GM23338 (cell line): ENCODE results near the gene RBFOX1. TPM values are rescaled to one million over a fixed set of nuclear protein-coding genes. Genes with fewer than 3 reads are reported as not detected.
"Not testable (repeated sequence)": the region's sequence is repeated elsewhere in the genome, so short reads cannot be mapped to it uniquely, and the experiment has no call there.

Experiments used
- ATAC-seq: fragments of 200-7000 bp; cut with Tn5 transposase; 3 replicates; pipeline ENCODE4 v1.9.1; 2020
- DNase-seq: peaks from one replicate; pipeline ENCODE4 v3.0.0-alpha.2; 2015; ENCODE audit warnings: low spot score
- H2AFZ ChIP-seq: fragments of 200-600 bp; sonication (generic); 2 replicates; pipeline ENCODE4 v1.8.0; 2016; ENCODE audit warnings: antibody characterized with exemption, mild to moderate bottlenecking, moderate library complexity
- H3F3A ChIP-seq: fragments of 200-600 bp; sonication (generic); replicated peaks from 2 replicates; pipeline ENCODE4 v1.8.0; 2017; ENCODE audit warnings: antibody characterized with exemption, mixed run types, low read depth
- H3K27ac ChIP-seq: fragments of 200-600 bp; sonication (generic); 2 replicates; pipeline ENCODE4 v1.6.1; 2016; ENCODE audit warnings: low read depth
- H3K27me3 ChIP-seq: fragments of 200-600 bp; sonication (generic); 2 replicates; pipeline ENCODE4 v1.8.0; 2016; ENCODE audit warnings: mild to moderate bottlenecking, mixed run types, moderate library complexity; ENCODE audit not compliant: insufficient read depth
- H3K36me3 ChIP-seq: fragments of 200-600 bp; sonication (generic); 2 replicates; pipeline ENCODE4 v1.8.0; 2016; ENCODE audit warnings: mild to moderate bottlenecking; ENCODE audit not compliant: insufficient read depth
- H3K4me1 ChIP-seq: fragments of 200-600 bp; sonication (generic); 2 replicates; pipeline ENCODE4 v1.8.0; 2016; ENCODE audit warnings: mild to moderate bottlenecking, moderate library complexity; ENCODE audit not compliant: insufficient read depth
- H3K4me2 ChIP-seq: fragments of 200-600 bp; sonication (generic); 2 replicates; pipeline ENCODE4 v1.7.1; 2017; ENCODE audit warnings: mixed run types
- H3K4me3 ChIP-seq: fragments of 200-600 bp; sonication (generic); 2 replicates; pipeline ENCODE4 v1.6.1; 2016; ENCODE audit warnings: mixed run types
- H3K79me2 ChIP-seq: fragments of 200-600 bp; sonication (generic); replicated peaks from 2 replicates; pipeline ENCODE4 v1.8.0; 2017; ENCODE audit warnings: mild to moderate bottlenecking; ENCODE audit not compliant: insufficient read depth
- H3K9me2 ChIP-seq: fragments of 200-600 bp; sonication (generic); 2 replicates; pipeline ENCODE4 v1.8.0; 2017; ENCODE audit not compliant: insufficient read depth
- H4K20me1 ChIP-seq: fragments of 200-600 bp; sonication (generic); replicated peaks from 2 replicates; pipeline ENCODE4 v1.8.0; 2017; ENCODE audit warnings: mild to moderate bottlenecking; ENCODE audit not compliant: insufficient read depth
- H3K27ac Mint-ChIP-seq: 2 replicates; pipeline ENCODE4 v1.8.0; 2020; ENCODE audit warnings: inconsistent platforms, mild to moderate bottlenecking, moderate library complexity, mixed read lengths
- H3K27me3 Mint-ChIP-seq: 3 replicates; pipeline ENCODE4 v1.8.0; 2022; ENCODE audit warnings: low read depth, mild to moderate bottlenecking, moderate library complexity, mixed read lengths, inconsistent platforms; ENCODE audit not compliant: insufficient read depth, poor library complexity
- H3K36me3 Mint-ChIP-seq: 3 replicates; pipeline ENCODE4 v1.8.0; 2021; ENCODE audit warnings: low read depth, mild to moderate bottlenecking, inconsistent platforms, moderate library complexity, mixed read lengths
- H3K4me1 Mint-ChIP-seq: 3 replicates; pipeline ENCODE4 v1.8.0; 2020; ENCODE audit warnings: mild to moderate bottlenecking, inconsistent platforms, mixed read lengths
- H3K4me3 Mint-ChIP-seq: 3 replicates; pipeline ENCODE4 v1.8.0; 2021; ENCODE audit warnings: moderate library complexity, mild to moderate bottlenecking, inconsistent platforms, mixed read lengths
- H3K9me3 Mint-ChIP-seq: 3 replicates; pipeline ENCODE4 v1.8.0; 2020; ENCODE audit warnings: moderate library complexity, mild to moderate bottlenecking, inconsistent platforms, mixed read lengths
- CREB1 ChIP-seq: fragments of 250-450 bp; sonication (Bioruptor Pico); IDR thresholded peaks from 2 replicates; pipeline ENCODE4 v1.5.0; 2020; ENCODE audit warnings: low read depth, mild to moderate bottlenecking, moderate library complexity
- ETS1 ChIP-seq: IDR thresholded peaks from 2 replicates; pipeline ENCODE4 v1.6.1; 2016; ENCODE audit warnings: antibody characterized with exemption
- EZH2 ChIP-seq: fragments of 200-600 bp; sonication (generic); IDR thresholded peaks from one replicate; pipeline ENCODE4 v1.8.0; 2017; ENCODE audit warnings: antibody characterized with exemption, mild to moderate bottlenecking, low read depth; ENCODE audit not compliant: unreplicated experiment
- JUNB ChIP-seq: IDR thresholded peaks from one replicate; pipeline ENCODE4 v1.6.1; 2016; ENCODE audit warnings: antibody characterized with exemption; ENCODE audit not compliant: unreplicated experiment
- NANOG ChIP-seq: IDR thresholded peaks from 2 replicates; pipeline ENCODE4 v1.6.1; 2016; ENCODE audit warnings: antibody characterized with exemption, borderline replicate concordance
- POLR2AphosphoS5 ChIP-seq: IDR thresholded peaks from 2 replicates; pipeline ENCODE4 v1.6.1; 2016; ENCODE audit warnings: antibody characterized with exemption, low read depth
- REST ChIP-seq: IDR thresholded peaks from one replicate; pipeline ENCODE4 v1.6.1; 2018; ENCODE audit warnings: antibody characterized with exemption; ENCODE audit not compliant: unreplicated experiment
- STAT1 ChIP-seq: IDR thresholded peaks from one replicate; pipeline ENCODE4 v1.6.1; 2016; ENCODE audit warnings: antibody characterized with exemption; ENCODE audit not compliant: unreplicated experiment
- ZNF114 ChIP-seq: fragments of 250-450 bp; sonication (Bioruptor Pico); IDR thresholded peaks from 2 replicates; pipeline ENCODE4 v1.5.0; 2020; ENCODE audit warnings: mild to moderate bottlenecking, moderate library complexity
- ZNF462 ChIP-seq: fragments of 250-450 bp; sonication (Bioruptor Pico); IDR thresholded peaks from 2 replicates; pipeline ENCODE4 v1.5.0; 2020; ENCODE audit warnings: mild to moderate bottlenecking, moderate library complexity
- polyA plus RNA-seq: library from polyadenylated mRNA; unstranded; fragments of >200 nt; fragmentation: Nextera tagmentation; extraction: Ambion mirVana; gene quantifications from 2 replicates; pipeline ENCODE4 v1.2.1, GENCODE V29; 2016
- total RNA-seq: library from RNA; depleted of rRNA; stranded (reverse); fragments of >200 nt; shearing (Covaris generic); gene quantifications from 2 replicates; pipeline ENCODE4 v1.2.3, GENCODE V29; 2014

RBFOX1 gene
- total and polyA plus RNA-seq, 2 experiments from 2014 or later = 2.5 to 3.6 TPM

GRCh38 chr16:7502591-7503157, 170.0 kb downstream of the RBFOX1 start:
- H3K4me1 ChIP-seq, H3K36me3 ChIP-seq, H3K9me3 Mint-ChIP-seq, H3K4me2 ChIP-seq, H3K27me3 ChIP-seq, H4K20me1 ChIP-seq, H3K79me2 ChIP-seq, H3K27ac ChIP-seq, H3K27me3 Mint-ChIP-seq, H3K4me3 Mint-ChIP-seq, H3K36me3 Mint-ChIP-seq, H3K27ac Mint-ChIP-seq, H2AFZ ChIP-seq, DNase-seq, H3K9me2 ChIP-seq, H3F3A ChIP-seq, H3K4me1 Mint-ChIP-seq, H3K4me3 ChIP-seq, ATAC-seq: not testable (repeated sequence)

- no peaks in the 10 kb centered on the region for H3F3A ChIP-seq
- no peaks in the 10 kb centered on the region for H3K9me3 Mint-ChIP-seq
- no peak overlapping the region for H3K27ac ChIP-seq
- H2AFZ ChIP-seq = no peak overlapping the region
- DNase-seq (no peak), ATAC-seq (no peak)
- H3K27me3 Mint-ChIP-seq = no peaks in the 10 kb centered on the region
- no peaks in the 10 kb centered on the region for H3K79me2 ChIP-seq
- H3K4me3 Mint-ChIP-seq = no peak overlapping the region
- no peaks in the 10 kb centered on the region for H3K9me2 ChIP-seq
- H3K4me3 ChIP-seq = no peak overlapping the region
- H3K36me3 ChIP-seq = no peaks in the 10 kb centered on the region
- no peaks in the 10 kb centered on the region for H3K4me1 ChIP-seq
- H3K27me3 ChIP-seq = no peaks in the 10 kb centered on the region
- no peaks in the 10 kb centered on the region for H3K36me3 Mint-ChIP-seq
- no peak overlapping the region for H3K4me2 ChIP-seq
- H3K27ac Mint-ChIP-seq = no peak overlapping the region
- no peaks in the 10 kb centered on the region for H4K20me1 ChIP-seq
- peaks cover 7% of the 10 kb centered on the region for H3K4me1 Mint-ChIP-seq
- TF ChIP-seq ZNF114 (no peak), ETS1 (no peak), NANOG (no peak), REST (no peak), ZNF462 (CRISPR knock-in tag) (no peak), POLR2AphosphoS5 (no peak), EZH2 (no peak), CREB1 (CRISPR knock-in tag) (no peak), STAT1 (no peak), JUNB (no peak)
Measured at GRCh38 chr16:7503666-7504065, 171.0 kb downstream of the RBFOX1 start.
